GM12878 (cell line): ENCODE data around the gene GOLGA7B. TPM values are rescaled to one million over a fixed set of nuclear protein-coding genes. Genes with fewer than 3 reads are reported as not detected.

Source experiments
- ATAC-seq: fragments of 200-7000 bp; cut with Tn5 transposase; 3 replicates; pipeline ENCODE4 v1.9.1; 2020; ENCODE audit warnings: mild to moderate bottlenecking, moderate library complexity
- BruUV-seq: library from RNA; stranded (reverse); fragments of 400-500 nt; replicated peaks from 2 replicates; lab custom pipeline; 2021; lab: Mats Ljungman, UMichigan
- CTCF ChIA-PET: fragments of 300-600 bp; sonication (Branson Sonifier 250); formaldehyde crosslinking; extraction: SDS; loops from one replicate; lab custom pipeline; 2021; ENCODE audit warnings: inconsistent platforms; lab: Yijun Ruan, JAX
- POLR2A ChIA-PET: fragments of 350-600 bp; formaldehyde crosslinking; extraction: SDS; loops from one replicate; lab custom pipeline; 2021; ENCODE audit warnings: inconsistent platforms; lab: Charles Lee
- RAD21 ChIA-PET: fragments of 300-600 bp; sonication (Branson Sonifier 250); formaldehyde crosslinking; loops from one replicate; lab custom pipeline; 2023; ENCODE audit warnings: antibody characterized with exemption; ENCODE audit not compliant: unreplicated experiment; lab: Charles Lee
- SMC1A ChIA-PET: fragments of 300-600 bp; sonication (Branson Sonifier 250); formaldehyde crosslinking; loops from one replicate; lab custom pipeline; 2023; ENCODE audit not compliant: unreplicated experiment, uncharacterized antibody; lab: Charles Lee
- DNase-seq: peaks from one replicate; pipeline ENCODE4 v3.0.0-alpha.2; 2011; ENCODE audit warnings: low read depth, low spot score
- FAIRE-seq: peaks from 3 replicates; lab custom pipeline; 2011; peaks lifted over from hg19 to GRCh38; lab: Jason Lieb, UNC
- H2AFZ ChIP-seq: 2 replicates; pipeline ENCODE4 v1.6.0; 2011; ENCODE audit warnings: low read depth, low read length, control low read depth; ENCODE audit not compliant: control insufficient read depth
- H3K27ac ChIP-seq: 2 replicates; pipeline ENCODE4 v1.5.1; 2011; ENCODE audit warnings: control low read depth; ENCODE audit not compliant: control insufficient read depth, insufficient read depth
- H3K27me3 ChIP-seq, 2 experiments: replicated peaks in 1 of 2; 2 replicates each; pipeline versions ENCODE4 v1.6.0 to v1.6.1; 2011; ENCODE audit warnings: low read length in 1 of 2; ENCODE audit not compliant: control insufficient read depth in 2 of 2, insufficient read depth in 2 of 2
- H3K36me3 ChIP-seq, 2 experiments: 2 replicates each; pipeline ENCODE4 v1.5.1; 2011; ENCODE audit warnings: low read length in 1 of 2; ENCODE audit not compliant: control insufficient read depth in 2 of 2, insufficient read depth in 2 of 2
- H3K4me1 ChIP-seq: 2 replicates; pipeline ENCODE4 v1.6.1; 2011; ENCODE audit warnings: mild to moderate bottlenecking, low read length, moderate library complexity, mixed read lengths; ENCODE audit not compliant: control insufficient read depth, insufficient read depth
- H3K4me2 ChIP-seq: 2 replicates; pipeline ENCODE4 v1.6.0; 2011; ENCODE audit warnings: control low read depth; ENCODE audit not compliant: control insufficient read depth, insufficient read depth
- H3K4me3 ChIP-seq: fragments of 200-600 bp; sonication (generic); 2 replicates; pipeline ENCODE4 v1.5.1; 2016
- H3K79me2 ChIP-seq: 2 replicates; pipeline ENCODE4 v1.6.0; 2011; ENCODE audit warnings: low read length; ENCODE audit not compliant: control insufficient read depth, insufficient read depth
- H3K9ac ChIP-seq: 2 replicates; pipeline ENCODE4 v1.8.0; 2011; ENCODE audit warnings: low read length, control low read depth, mixed read lengths; ENCODE audit not compliant: control insufficient read depth, insufficient read depth
- H3K9me3 ChIP-seq: replicated peaks from 3 replicates; pipeline ENCODE4 v1.5.1; 2011; ENCODE audit warnings: mild to moderate bottlenecking, low read length; ENCODE audit not compliant: control insufficient read depth, insufficient read depth
- H4K20me1 ChIP-seq: 2 replicates; pipeline ENCODE4 v1.6.0; 2011; ENCODE audit not compliant: control insufficient read depth, insufficient read depth
- BCLAF1 ChIP-seq: fragments of 450-650 bp; IDR thresholded peaks from 2 replicates; pipeline ENCODE4 v1.6.1; 2017; ENCODE audit warnings: antibody characterized with exemption, mild to moderate bottlenecking, moderate library complexity
- E2F8 ChIP-seq: fragments of 450-650 bp; IDR thresholded peaks from 2 replicates; pipeline ENCODE4 v1.6.1; 2018; ENCODE audit warnings: mild to moderate bottlenecking, low read depth, moderate library complexity; ENCODE audit not compliant: partially characterized antibody
- FOS ChIP-seq: IDR thresholded peaks from 3 replicates; pipeline ENCODE4 v1.6.1; 2011; ENCODE audit warnings: borderline replicate concordance; ENCODE audit not compliant: insufficient read length; ENCODE audit errors: extremely low read depth
- MYC ChIP-seq: IDR thresholded peaks from 2 replicates; pipeline ENCODE4 v1.6.1; 2011; ENCODE audit warnings: mild to moderate bottlenecking, low read length, moderate library complexity, inconsistent platforms; ENCODE audit not compliant: insufficient read depth, insufficient replicate concordance, insufficient read length, severe bottlenecking
- PBX3 ChIP-seq: IDR thresholded peaks from 2 replicates; pipeline ENCODE4 v1.6.1; 2011; ENCODE audit warnings: mild to moderate bottlenecking, low read depth, low read length, moderate library complexity; ENCODE audit not compliant: insufficient replicate concordance
- RAD51 ChIP-seq: fragments of 450-650 bp; IDR thresholded peaks from 2 replicates; pipeline ENCODE4 v1.6.1; 2016; ENCODE audit warnings: moderate library complexity, mild to moderate bottlenecking, inconsistent platforms
- RFX5 ChIP-seq: IDR thresholded peaks from 2 replicates; pipeline ENCODE4 v1.6.1; 2011; ENCODE audit warnings: low read depth, low read length, improper control_type of control experiment
- SP1 ChIP-seq: IDR thresholded peaks from one replicate; pipeline ENCODE4 v1.6.1; 2011; ENCODE audit warnings: low read depth, low read length
- STAT3 ChIP-seq: IDR thresholded peaks from 2 replicates; pipeline ENCODE4 v1.6.1; 2011; ENCODE audit warnings: low read depth, low read length, improper control_type of control experiment
- TAF1 ChIP-seq: IDR thresholded peaks from 2 replicates; pipeline ENCODE4 v1.6.1; 2011; ENCODE audit warnings: mild to moderate bottlenecking, low read depth, low read length, borderline replicate concordance
- ZBTB4 ChIP-seq: fragments of 450-650 bp; formaldehyde crosslinking; IDR thresholded peaks from 2 replicates; pipeline ENCODE4 v1.4.0; 2022; ENCODE audit warnings: mild to moderate bottlenecking, moderate library complexity
- WGBS: methylation state at CpG from one replicate; pipeline ENCODE4 v1.1.6; 2016; ENCODE audit warnings: low lambda C conversion rate; ENCODE audit not compliant: insufficient replicate concordance, insufficient coverage; ENCODE audit errors: missing lambda C conversion rate; 5-methylcytosine and 5-hydroxymethylcytosine counted together
- in situ Hi-C: fragments of 300-500 bp; cut with MboI; formaldehyde crosslinking; loops from 9 replicates; pipeline ENCODE4 v1.14.3; 2018; ENCODE audit warnings: mixed read lengths
- intact Hi-C: fragments of 100-400 bp; cut with micrococcal nuclease; formaldehyde crosslinking; loops from one replicate; pipeline ENCODE4 v1.14.2; 2022; ENCODE audit not compliant: unreplicated experiment
- polyA plus RNA-seq, 11 experiments: library from polyadenylated mRNA; depleted of rRNA in 4 of 11; unstranded in 6 of 11; stranded (reverse) in 5 of 11; fragments of >200 nt; fragmentation: Nextera tagmentation in 4 of 11; fragmentation: Illumina TruSeq in 1 of 11; extraction: Ambion mirVana in 4 of 11; extraction: Trizol in 1 of 11; gene quantifications; 1 replicate in 1 of 11; 2 replicates in 10 of 11; pipeline versions ENCODE4 v1.2.1 to v1.2.3, GENCODE V29; 2011 to 2016; ENCODE audit warnings: inconsistent platforms in 2 of 11, missing spikeins in 2 of 11, low read depth in 1 of 11
- total RNA-seq, 4 experiments: library from RNA; depleted of rRNA in 3 of 4; stranded (reverse); fragments of >200 nt in 3 of 4; fragmentation: Illumina TruSeq in 1 of 4; extraction: Trizol in 1 of 4; gene quantifications; 2 replicates each; pipeline versions ENCODE4 v1.2.1 to v1.2.3, GENCODE V29; 2013 to 2021

The GOLGA7B gene
- total and polyA plus RNA-seq, 10 of the 15 experiments (the other 5 are each of a cell fraction or from before 2014, with no cell fraction given): 0.01 to 0.02 (median 0.01) TPM; not detected in 7

GRCh38 chr10:97816609-97817008 is 33.0 kb upstream of the GOLGA7B start:
- no peak overlapping the region for H3K4me2 ChIP-seq
- RAD21 ChIA-PET: no interaction called here
- POLR2A ChIA-PET: no interaction called here
- WGBS: 3% methylated on average over 4 of the region's 4 CpGs
- CTCF ChIA-PET: interaction anchor here (0.6 kb wide), 1 partner anchor 23 kb away, joined by 4 read pairs; no protein-coding TSS in a partner anchor
- H3K27me3 ChIP-seq: peaks cover 3 to 5% of the 10 kb centered on the region in 2 experiments
- no peak overlapping the region for H3K4me3 ChIP-seq
- intact Hi-C loops: no loop called here
- H3K9ac ChIP-seq: no peak overlapping the region
- H3K36me3 ChIP-seq: no peaks in the 10 kb centered on the region
- H3K79me2 ChIP-seq: no peaks in the 10 kb centered on the region
- SMC1A ChIA-PET: no interaction called here
- no peak overlapping the region for H2AFZ ChIP-seq
- H3K4me1 ChIP-seq: no peaks in the 10 kb centered on the region
- H3K27ac ChIP-seq: no peak overlapping the region
- no TSS peak for BruUV-seq
- no peak for DNase-seq
- ATAC-seq: no peak
- FAIRE-seq: no peak
- H4K20me1 ChIP-seq: no peaks in the 10 kb centered on the region
- H3K9me3 ChIP-seq: no peaks in the 10 kb centered on the region
- in situ Hi-C loops: no loop called here
- TF ChIP-seq E2F8 (no peak), FOS (no peak), RAD51 (no peak), PBX3 (no peak), ZBTB4 (CRISPR knock-in tag) (no peak), TAF1 (no peak), MYC (no peak), BCLAF1 (no peak), RFX5 (no peak), SP1 (no peak), STAT3 (no peak)
